GM23338 (cell line): ENCODE results near the gene PSMG4. TPM values are rescaled to one million over a fixed set of nuclear protein-coding genes. Genes with fewer than 3 reads are reported as not detected.

Experiments used
- ATAC-seq: fragments of 200-7000 bp; cut with Tn5 transposase; 3 replicates; pipeline ENCODE4 v1.9.1; 2020
- DNase-seq: peaks from one replicate; pipeline ENCODE4 v3.0.0-alpha.2; 2015; ENCODE audit warnings: low spot score
- H2AFZ ChIP-seq: fragments of 200-600 bp; sonication (generic); 2 replicates; pipeline ENCODE4 v1.8.0; 2016; ENCODE audit warnings: antibody characterized with exemption, mild to moderate bottlenecking, moderate library complexity
- H3F3A ChIP-seq: fragments of 200-600 bp; sonication (generic); replicated peaks from 2 replicates; pipeline ENCODE4 v1.8.0; 2017; ENCODE audit warnings: antibody characterized with exemption, mixed run types, low read depth
- H3K27ac ChIP-seq: fragments of 200-600 bp; sonication (generic); 2 replicates; pipeline ENCODE4 v1.6.1; 2016; ENCODE audit warnings: low read depth
- H3K27me3 ChIP-seq: fragments of 200-600 bp; sonication (generic); 2 replicates; pipeline ENCODE4 v1.8.0; 2016; ENCODE audit warnings: mild to moderate bottlenecking, mixed run types, moderate library complexity; ENCODE audit not compliant: insufficient read depth
- H3K36me3 ChIP-seq: fragments of 200-600 bp; sonication (generic); 2 replicates; pipeline ENCODE4 v1.8.0; 2016; ENCODE audit warnings: mild to moderate bottlenecking; ENCODE audit not compliant: insufficient read depth
- H3K4me1 ChIP-seq: fragments of 200-600 bp; sonication (generic); 2 replicates; pipeline ENCODE4 v1.8.0; 2016; ENCODE audit warnings: mild to moderate bottlenecking, moderate library complexity; ENCODE audit not compliant: insufficient read depth
- H3K4me2 ChIP-seq: fragments of 200-600 bp; sonication (generic); 2 replicates; pipeline ENCODE4 v1.7.1; 2017; ENCODE audit warnings: mixed run types
- H3K4me3 ChIP-seq: fragments of 200-600 bp; sonication (generic); 2 replicates; pipeline ENCODE4 v1.6.1; 2016; ENCODE audit warnings: mixed run types
- H3K79me2 ChIP-seq: fragments of 200-600 bp; sonication (generic); replicated peaks from 2 replicates; pipeline ENCODE4 v1.8.0; 2017; ENCODE audit warnings: mild to moderate bottlenecking; ENCODE audit not compliant: insufficient read depth
- H3K9me2 ChIP-seq: fragments of 200-600 bp; sonication (generic); 2 replicates; pipeline ENCODE4 v1.8.0; 2017; ENCODE audit not compliant: insufficient read depth
- H4K20me1 ChIP-seq: fragments of 200-600 bp; sonication (generic); replicated peaks from 2 replicates; pipeline ENCODE4 v1.8.0; 2017; ENCODE audit warnings: mild to moderate bottlenecking; ENCODE audit not compliant: insufficient read depth
- H3K27ac Mint-ChIP-seq: 2 replicates; pipeline ENCODE4 v1.8.0; 2020; ENCODE audit warnings: inconsistent platforms, mild to moderate bottlenecking, moderate library complexity, mixed read lengths
- H3K27me3 Mint-ChIP-seq: 3 replicates; pipeline ENCODE4 v1.8.0; 2022; ENCODE audit warnings: low read depth, mild to moderate bottlenecking, moderate library complexity, mixed read lengths, inconsistent platforms; ENCODE audit not compliant: insufficient read depth, poor library complexity
- H3K36me3 Mint-ChIP-seq: 3 replicates; pipeline ENCODE4 v1.8.0; 2021; ENCODE audit warnings: low read depth, mild to moderate bottlenecking, inconsistent platforms, moderate library complexity, mixed read lengths
- H3K4me1 Mint-ChIP-seq: 3 replicates; pipeline ENCODE4 v1.8.0; 2020; ENCODE audit warnings: mild to moderate bottlenecking, inconsistent platforms, mixed read lengths
- H3K4me3 Mint-ChIP-seq: 3 replicates; pipeline ENCODE4 v1.8.0; 2021; ENCODE audit warnings: moderate library complexity, mild to moderate bottlenecking, inconsistent platforms, mixed read lengths
- H3K9me3 Mint-ChIP-seq: 3 replicates; pipeline ENCODE4 v1.8.0; 2020; ENCODE audit warnings: moderate library complexity, mild to moderate bottlenecking, inconsistent platforms, mixed read lengths
- ETS1 ChIP-seq: IDR thresholded peaks from 2 replicates; pipeline ENCODE4 v1.6.1; 2016; ENCODE audit warnings: antibody characterized with exemption
- EZH2 ChIP-seq: fragments of 200-600 bp; sonication (generic); IDR thresholded peaks from one replicate; pipeline ENCODE4 v1.8.0; 2017; ENCODE audit warnings: antibody characterized with exemption, mild to moderate bottlenecking, low read depth; ENCODE audit not compliant: unreplicated experiment
- EZH2phosphoT487 ChIP-seq: fragments of 200-600 bp; sonication (generic); IDR thresholded peaks from one replicate; pipeline ENCODE4 v1.8.1; 2018; ENCODE audit warnings: antibody characterized with exemption; ENCODE audit not compliant: unreplicated experiment
- JUNB ChIP-seq: IDR thresholded peaks from one replicate; pipeline ENCODE4 v1.6.1; 2016; ENCODE audit warnings: antibody characterized with exemption; ENCODE audit not compliant: unreplicated experiment
- NANOG ChIP-seq: IDR thresholded peaks from 2 replicates; pipeline ENCODE4 v1.6.1; 2016; ENCODE audit warnings: antibody characterized with exemption, borderline replicate concordance
- POLR2AphosphoS5 ChIP-seq: IDR thresholded peaks from 2 replicates; pipeline ENCODE4 v1.6.1; 2016; ENCODE audit warnings: antibody characterized with exemption, low read depth
- REST ChIP-seq: IDR thresholded peaks from one replicate; pipeline ENCODE4 v1.6.1; 2018; ENCODE audit warnings: antibody characterized with exemption; ENCODE audit not compliant: unreplicated experiment
- STAT1 ChIP-seq: IDR thresholded peaks from one replicate; pipeline ENCODE4 v1.6.1; 2016; ENCODE audit warnings: antibody characterized with exemption; ENCODE audit not compliant: unreplicated experiment
- ZNF331 ChIP-seq: fragments of 250-450 bp; sonication (Bioruptor Pico); IDR thresholded peaks from 2 replicates; pipeline ENCODE4 v1.5.0; 2020; ENCODE audit warnings: low read depth, mild to moderate bottlenecking, moderate library complexity
- polyA plus RNA-seq: library from polyadenylated mRNA; unstranded; fragments of >200 nt; fragmentation: Nextera tagmentation; extraction: Ambion mirVana; gene quantifications from 2 replicates; pipeline ENCODE4 v1.2.1, GENCODE V29; 2016
- total RNA-seq: library from RNA; depleted of rRNA; stranded (reverse); fragments of >200 nt; shearing (Covaris generic); gene quantifications from 2 replicates; pipeline ENCODE4 v1.2.3, GENCODE V29; 2014
- TF ChIP-seq, protein P1 (sequence below): fragments of 250-450 bp; sonication (Bioruptor Pico); IDR thresholded peaks from 2 replicates; pipeline ENCODE4 v1.5.0; 2020; ENCODE audit warnings: mild to moderate bottlenecking, moderate library complexity
- TF ChIP-seq, protein P2 (sequence below), 2 experiments: fragments of 200-600 bp in 1 of 2; sonication (generic) in 1 of 2; conservative IDR thresholded peaks; 2 replicates each; pipeline versions ENCODE4 v1.5.1 to v1.6.1; 2016 to 2017; ENCODE audit warnings: antibody characterized with exemption in 2 of 2, low read depth in 2 of 2, mild to moderate bottlenecking in 2 of 2, moderate library complexity in 1 of 2

The PSMG4 gene
- total and polyA plus RNA-seq, 2 experiments from 2014 or later = 37.2 to 168 TPM

DNA sequence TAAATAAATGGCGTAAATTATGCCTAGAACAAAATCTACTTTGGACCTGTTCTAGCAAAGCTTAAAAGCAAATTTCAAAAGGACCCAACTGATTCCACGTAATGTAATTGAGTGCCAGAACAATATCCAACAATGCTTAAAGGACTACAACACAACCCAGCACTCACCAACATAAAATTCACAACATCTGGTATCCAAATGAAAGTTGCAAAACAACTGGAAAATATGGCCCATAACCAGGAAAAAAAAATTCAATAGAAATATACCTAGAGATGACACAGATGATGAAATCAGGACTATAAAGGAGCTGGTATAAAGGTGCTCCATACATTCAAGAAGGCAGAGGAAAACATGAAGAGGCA lies 45.4 kb upstream of the PSMG4 start:
- H3K4me1 Mint-ChIP-seq = peaks cover 14% of the 10 kb centered on the region
- Histone ChIP-seq H3F3A (peaks cover 1% of the 10 kb centered on the region; the same call in 1 of the 2 replicates), H3K27ac (no peak overlapping the region), H2AFZ (no peak overlapping the region), H3K79me2 (no peaks in the 10 kb centered on the region), H3K4me1 (peaks cover 7% of the 10 kb centered on the region), H3K4me3 (no peak overlapping the region), H3K27me3 (no peaks in the 10 kb centered on the region), H3K9me2 (no peaks in the 10 kb centered on the region), H3K4me2 (no peak overlapping the region), H3K36me3 (no peaks in the 10 kb centered on the region), H4K20me1 (no peaks in the 10 kb centered on the region)
- H3K27ac Mint-ChIP-seq = no peak overlapping the region
- H3K36me3 Mint-ChIP-seq = no peaks in the 10 kb centered on the region
- DNase-seq (no peak), ATAC-seq (no peak)
- H3K27me3 Mint-ChIP-seq = peaks cover 10% of the 10 kb centered on the region
- H3K9me3 Mint-ChIP-seq = no peaks in the 10 kb centered on the region
- no peak overlapping the region for H3K4me3 Mint-ChIP-seq
- TF ChIP-seq JUNB (no peak), STAT1 (no peak), ZNF331 (CRISPR knock-in tag) (no peak), NANOG (no peak), EZH2phosphoT487 (no peak), ETS1 (no peak), EZH2 (no peak), REST (no peak), POLR2AphosphoS5 (no peak)
- TF ChIP-seq, protein P1, sequence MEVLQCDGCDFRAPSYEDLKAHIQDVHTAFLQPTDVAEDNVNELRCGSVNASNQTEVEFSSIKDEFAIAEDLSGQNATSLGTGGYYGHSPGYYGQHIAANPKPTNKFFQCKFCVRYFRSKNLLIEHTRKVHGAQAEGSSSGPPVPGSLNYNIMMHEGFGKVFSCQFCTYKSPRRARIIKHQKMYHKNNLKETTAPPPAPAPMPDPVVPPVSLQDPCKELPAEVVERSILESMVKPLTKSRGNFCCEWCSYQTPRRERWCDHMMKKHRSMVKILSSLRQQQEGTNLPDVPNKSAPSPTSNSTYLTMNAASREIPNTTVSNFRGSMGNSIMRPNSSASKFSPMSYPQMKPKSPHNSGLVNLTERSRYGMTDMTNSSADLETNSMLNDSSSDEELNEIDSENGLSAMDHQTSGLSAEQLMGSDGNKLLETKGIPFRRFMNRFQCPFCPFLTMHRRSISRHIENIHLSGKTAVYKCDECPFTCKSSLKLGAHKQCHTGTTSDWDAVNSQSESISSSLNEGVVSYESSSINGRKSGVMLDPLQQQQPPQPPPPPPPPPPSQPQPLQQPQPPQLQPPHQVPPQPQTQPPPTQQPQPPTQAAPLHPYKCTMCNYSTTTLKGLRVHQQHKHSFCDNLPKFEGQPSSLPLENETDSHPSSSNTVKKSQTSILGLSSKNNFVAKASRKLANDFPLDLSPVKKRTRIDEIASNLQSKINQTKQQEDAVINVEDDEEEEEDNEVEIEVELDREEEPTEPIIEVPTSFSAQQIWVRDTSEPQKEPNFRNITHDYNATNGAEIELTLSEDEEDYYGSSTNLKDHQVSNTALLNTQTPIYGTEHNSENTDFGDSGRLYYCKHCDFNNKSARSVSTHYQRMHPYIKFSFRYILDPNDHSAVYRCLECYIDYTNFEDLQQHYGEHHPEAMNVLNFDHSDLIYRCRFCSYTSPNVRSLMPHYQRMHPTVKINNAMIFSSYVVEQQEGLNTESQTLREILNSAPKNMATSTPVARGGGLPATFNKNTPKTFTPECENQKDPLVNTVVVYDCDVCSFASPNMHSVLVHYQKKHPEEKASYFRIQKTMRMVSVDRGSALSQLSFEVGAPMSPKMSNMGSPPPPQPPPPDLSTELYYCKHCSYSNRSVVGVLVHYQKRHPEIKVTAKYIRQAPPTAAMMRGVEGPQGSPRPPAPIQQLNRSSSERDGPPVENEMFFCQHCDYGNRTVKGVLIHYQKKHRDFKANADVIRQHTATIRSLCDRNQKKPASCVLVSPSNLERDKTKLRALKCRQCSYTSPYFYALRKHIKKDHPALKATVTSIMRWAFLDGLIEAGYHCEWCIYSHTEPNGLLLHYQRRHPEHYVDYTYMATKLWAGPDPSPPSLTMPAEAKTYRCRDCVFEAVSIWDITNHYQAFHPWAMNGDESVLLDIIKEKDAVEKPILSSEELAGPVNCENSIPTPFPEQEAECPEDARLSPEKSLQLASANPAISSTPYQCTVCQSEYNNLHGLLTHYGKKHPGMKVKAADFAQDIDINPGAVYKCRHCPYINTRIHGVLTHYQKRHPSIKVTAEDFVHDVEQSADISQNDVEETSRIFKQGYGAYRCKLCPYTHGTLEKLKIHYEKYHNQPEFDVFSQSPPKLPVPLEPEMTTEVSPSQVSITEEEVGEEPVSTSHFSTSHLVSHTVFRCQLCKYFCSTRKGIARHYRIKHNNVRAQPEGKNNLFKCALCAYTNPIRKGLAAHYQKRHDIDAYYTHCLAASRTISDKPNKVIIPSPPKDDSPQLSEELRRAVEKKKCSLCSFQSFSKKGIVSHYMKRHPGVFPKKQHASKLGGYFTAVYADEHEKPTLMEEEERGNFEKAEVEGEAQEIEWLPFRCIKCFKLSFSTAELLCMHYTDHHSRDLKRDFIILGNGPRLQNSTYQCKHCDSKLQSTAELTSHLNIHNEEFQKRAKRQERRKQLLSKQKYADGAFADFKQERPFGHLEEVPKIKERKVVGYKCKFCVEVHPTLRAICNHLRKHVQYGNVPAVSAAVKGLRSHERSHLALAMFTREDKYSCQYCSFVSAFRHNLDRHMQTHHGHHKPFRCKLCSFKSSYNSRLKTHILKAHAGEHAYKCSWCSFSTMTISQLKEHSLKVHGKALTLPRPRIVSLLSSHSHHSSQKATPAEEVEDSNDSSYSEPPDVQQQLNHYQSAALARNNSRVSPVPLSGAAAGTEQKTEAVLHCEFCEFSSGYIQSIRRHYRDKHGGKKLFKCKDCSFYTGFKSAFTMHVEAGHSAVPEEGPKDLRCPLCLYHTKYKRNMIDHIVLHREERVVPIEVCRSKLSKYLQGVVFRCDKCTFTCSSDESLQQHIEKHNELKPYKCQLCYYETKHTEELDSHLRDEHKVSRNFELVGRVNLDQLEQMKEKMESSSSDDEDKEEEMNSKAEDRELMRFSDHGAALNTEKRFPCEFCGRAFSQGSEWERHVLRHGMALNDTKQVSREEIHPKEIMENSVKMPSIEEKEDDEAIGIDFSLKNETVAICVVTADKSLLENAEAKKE (CRISPR knock-in tag) = no peak
- TF ChIP-seq, protein P2, sequence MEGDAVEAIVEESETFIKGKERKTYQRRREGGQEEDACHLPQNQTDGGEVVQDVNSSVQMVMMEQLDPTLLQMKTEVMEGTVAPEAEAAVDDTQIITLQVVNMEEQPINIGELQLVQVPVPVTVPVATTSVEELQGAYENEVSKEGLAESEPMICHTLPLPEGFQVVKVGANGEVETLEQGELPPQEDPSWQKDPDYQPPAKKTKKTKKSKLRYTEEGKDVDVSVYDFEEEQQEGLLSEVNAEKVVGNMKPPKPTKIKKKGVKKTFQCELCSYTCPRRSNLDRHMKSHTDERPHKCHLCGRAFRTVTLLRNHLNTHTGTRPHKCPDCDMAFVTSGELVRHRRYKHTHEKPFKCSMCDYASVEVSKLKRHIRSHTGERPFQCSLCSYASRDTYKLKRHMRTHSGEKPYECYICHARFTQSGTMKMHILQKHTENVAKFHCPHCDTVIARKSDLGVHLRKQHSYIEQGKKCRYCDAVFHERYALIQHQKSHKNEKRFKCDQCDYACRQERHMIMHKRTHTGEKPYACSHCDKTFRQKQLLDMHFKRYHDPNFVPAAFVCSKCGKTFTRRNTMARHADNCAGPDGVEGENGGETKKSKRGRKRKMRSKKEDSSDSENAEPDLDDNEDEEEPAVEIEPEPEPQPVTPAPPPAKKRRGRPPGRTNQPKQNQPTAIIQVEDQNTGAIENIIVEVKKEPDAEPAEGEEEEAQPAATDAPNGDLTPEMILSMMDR (conservative IDR thresholded peaks at IDR 0.05; ENCODE audit: low read depth in 2 of 2) = no peak
